Fibroblast of lung (primary cell): ENCODE results near the gene MAP1A. TPM values are rescaled to one million over a fixed set of nuclear protein-coding genes. Genes with fewer than 3 reads are reported as not detected.
"Not testable (repeated sequence)": the region's sequence is repeated elsewhere in the genome, so short reads cannot be mapped to it uniquely, and the experiment has no call there.

Experiments used
- DNase-seq, 2 donors: peaks; one replicate each; pipeline versions ENCODE4 v3.0.0 to v3.0.0-alpha.2; 2010; ENCODE audit warnings: low read depth in 2 of 2
- H2AFZ ChIP-seq: 2 replicates; pipeline ENCODE4 v1.5.1; 2012; ENCODE audit warnings: low read length, control low read depth, inconsistent platforms
- H3K27ac ChIP-seq: 2 replicates; pipeline ENCODE4 v1.5.1; 2011; ENCODE audit warnings: low read length, control low read depth; ENCODE audit not compliant: insufficient read depth
- H3K27me3 ChIP-seq: 2 replicates; pipeline ENCODE4 v1.5.1; 2011; ENCODE audit warnings: mild to moderate bottlenecking, low read length; ENCODE audit not compliant: control insufficient read depth, insufficient read depth
- H3K36me3 ChIP-seq: 2 replicates; pipeline ENCODE4 v1.5.1; 2011; ENCODE audit warnings: low read length; ENCODE audit not compliant: control insufficient read depth, insufficient read depth
- H3K4me1 ChIP-seq: 2 replicates; pipeline ENCODE4 v1.5.1; 2011; ENCODE audit warnings: low read length; ENCODE audit not compliant: control insufficient read depth, insufficient read depth; ENCODE audit errors: extremely low read depth
- H3K4me2 ChIP-seq: 2 replicates; pipeline ENCODE4 v1.5.1; 2011; ENCODE audit warnings: low read length, control low read depth; ENCODE audit not compliant: insufficient read depth; ENCODE audit errors: extremely low read depth
- H3K4me3 ChIP-seq, 4 experiments: fragments of 200-600 bp in 1 of 4; sonication (generic) in 1 of 4; replicated peaks in 1 of 4; 2 replicates each; pipeline ENCODE4 v1.5.1; 2011 to 2016; ENCODE audit warnings: low read length in 4 of 4, low read depth in 3 of 4, mild to moderate bottlenecking in 3 of 4, control low read depth in 2 of 4, inconsistent platforms in 1 of 4, mixed read lengths in 1 of 4; ENCODE audit not compliant: insufficient read depth in 1 of 4; ENCODE audit errors: control extremely low read depth in 1 of 4
- H3K79me2 ChIP-seq: 2 replicates; pipeline ENCODE4 v1.5.1; 2012; ENCODE audit warnings: mild to moderate bottlenecking, low read length, inconsistent platforms; ENCODE audit not compliant: control insufficient read depth, insufficient read depth
- H3K9ac ChIP-seq: 2 replicates; pipeline ENCODE4 v1.5.1; 2011; ENCODE audit warnings: mild to moderate bottlenecking, low read length, control low read depth; ENCODE audit not compliant: insufficient read depth
- H3K9me3 ChIP-seq: 2 replicates; pipeline ENCODE4 v1.5.1; 2012; ENCODE audit warnings: low read depth, low read length; ENCODE audit not compliant: control insufficient read depth, insufficient read depth
- H4K20me1 ChIP-seq: 2 replicates; pipeline ENCODE4 v1.5.1; 2011; ENCODE audit warnings: low read length; ENCODE audit not compliant: control insufficient read depth, insufficient read depth; ENCODE audit errors: extremely low read depth
- polyA plus RNA-seq, 2 donors: library from polyadenylated mRNA; depleted of rRNA in 1 of 2; stranded (reverse) in 1 of 2; unstranded in 1 of 2; fragments of >200 nt; gene quantifications; 2 replicates each; pipeline ENCODE4 v1.2.1, GENCODE V29; 2011 to 2012; ENCODE audit warnings: missing spikeins in 1 of 2
- total RNA-seq: library from RNA; depleted of rRNA; stranded (reverse); fragments of >200 nt; gene quantifications from 2 replicates; pipeline ENCODE4 v1.2.1, GENCODE V29; 2014

The MAP1A gene
- total and polyA plus RNA-seq, 2 donors (not counting 1 experiment from before 2014, with no cell fraction given): 51.2 to 201 TPM

GRCh38 chr15:43566615-43567014, 49.2 kb downstream of the MAP1A start:
- DNase-seq, H3K36me3 ChIP-seq, H3K9me3 ChIP-seq, H4K20me1 ChIP-seq, H3K4me3 ChIP-seq, H3K9ac ChIP-seq, H3K27me3 ChIP-seq, H3K4me1 ChIP-seq, H3K27ac ChIP-seq, H3K79me2 ChIP-seq, H2AFZ ChIP-seq, H3K4me2 ChIP-seq: not testable (repeated sequence)

GRCh38 chr15:43574607-43575006, 57.2 kb downstream of the MAP1A start:
- not testable (repeated sequence) for H3K36me3 ChIP-seq, H3K9me3 ChIP-seq, H3K4me1 ChIP-seq, DNase-seq, H4K20me1 ChIP-seq, H3K4me2 ChIP-seq, H3K79me2 ChIP-seq, H3K27me3 ChIP-seq, H2AFZ ChIP-seq, H3K27ac ChIP-seq, H3K9ac ChIP-seq, H3K4me3 ChIP-seq

Other genes starting within 250 kb of the MAP1A start
- not detected in 2 replicates for gene TGM7, start 215.4 kb upstream of the MAP1A start, total RNA-seq
- not detected in 2 replicates for gene TGM7, start 215.4 kb upstream of the MAP1A start, polyA plus RNA-seq
- gene LCMT2, start 187.0 kb upstream of the MAP1A start, total RNA-seq: 4.8 and 7.2 TPM in 2 replicates
- gene LCMT2, start 187.0 kb upstream of the MAP1A start, polyA plus RNA-seq: 12.5 and 14.9 TPM in 2 replicates
- 29.8 and 31.9 TPM in 2 replicates for gene ZSCAN29, start 146.6 kb upstream of the MAP1A start, total RNA-seq
- gene ZSCAN29, start 146.6 kb upstream of the MAP1A start, polyA plus RNA-seq: 6.2 and 6.5 TPM in 2 replicates
- gene TUBGCP4, start 146.5 kb upstream of the MAP1A start, total RNA-seq: 10.5 and 17.2 TPM in 2 replicates
- gene TUBGCP4, start 146.5 kb upstream of the MAP1A start, polyA plus RNA-seq: 8.3 and 10.4 TPM in 2 replicates
- gene TP53BP1, start 24.5 kb upstream of the MAP1A start, total RNA-seq: 79.9 and 132 TPM in 2 replicates
- gene TP53BP1, start 24.5 kb upstream of the MAP1A start, polyA plus RNA-seq: 38.8 and 39.8 TPM in 2 replicates
- gene PPIP5K1, start 72.6 kb downstream of the MAP1A start, total RNA-seq: 27.0 and 40.8 TPM in 2 replicates
- 19.6 and 21.2 TPM in 2 replicates for gene PPIP5K1, start 72.6 kb downstream of the MAP1A start, polyA plus RNA-seq
- gene CKMT1B, start 76.4 kb downstream of the MAP1A start, total RNA-seq: not detected in 2 replicates
- gene CKMT1B, start 76.4 kb downstream of the MAP1A start, polyA plus RNA-seq: 0.03 TPM in 1 of 2 replicates, not detected in the other
- under 0.01 and 0.17 TPM in 2 replicates for gene STRC, start 101.2 kb downstream of the MAP1A start, total RNA-seq
- not detected in 2 replicates for gene STRC, start 101.2 kb downstream of the MAP1A start, polyA plus RNA-seq
- 1.0 and 2.3 TPM in 2 replicates for gene CATSPER2, start 131.2 kb downstream of the MAP1A start, total RNA-seq
- 0.84 and 0.85 TPM in 2 replicates for gene CATSPER2, start 131.2 kb downstream of the MAP1A start, polyA plus RNA-seq
- gene CKMT1A, start 176.3 kb downstream of the MAP1A start, total RNA-seq: not detected in 2 replicates
- gene CKMT1A, start 176.3 kb downstream of the MAP1A start, polyA plus RNA-seq: 0.03 TPM in 1 of 2 replicates, not detected in the other
- 89.1 and 120 TPM in 2 replicates for gene PDIA3, start 228.8 kb downstream of the MAP1A start, total RNA-seq
- 359 and 528 TPM in 2 replicates for gene PDIA3, start 228.8 kb downstream of the MAP1A start, polyA plus RNA-seq